Activated naive CD8-positive, alpha-beta T cell (primary cell): ENCODE data around the gene H3-3A.

ENCODE experiments used
- H3K27ac Mint-ChIP-seq: one replicate; pipeline ENCODE4 v1.8.0; 2021; ENCODE audit warnings: mixed read lengths
- H3K27me3 Mint-ChIP-seq: one replicate; pipeline ENCODE4 v1.8.0; 2021; ENCODE audit warnings: mixed read lengths
- H3K36me3 Mint-ChIP-seq: one replicate; pipeline ENCODE4 v1.8.0; 2021; ENCODE audit warnings: mixed read lengths
- H3K4me1 Mint-ChIP-seq: one replicate; pipeline ENCODE4 v1.8.0; 2021; ENCODE audit warnings: low read depth, mixed read lengths
- H3K4me3 Mint-ChIP-seq: one replicate; pipeline ENCODE4 v1.8.0; 2021; ENCODE audit warnings: mild to moderate bottlenecking, mixed read lengths
- H3K9me3 Mint-ChIP-seq: one replicate; pipeline ENCODE4 v1.8.0; 2021; ENCODE audit warnings: low read depth, mixed read lengths

H3-3A gene

DNA sequence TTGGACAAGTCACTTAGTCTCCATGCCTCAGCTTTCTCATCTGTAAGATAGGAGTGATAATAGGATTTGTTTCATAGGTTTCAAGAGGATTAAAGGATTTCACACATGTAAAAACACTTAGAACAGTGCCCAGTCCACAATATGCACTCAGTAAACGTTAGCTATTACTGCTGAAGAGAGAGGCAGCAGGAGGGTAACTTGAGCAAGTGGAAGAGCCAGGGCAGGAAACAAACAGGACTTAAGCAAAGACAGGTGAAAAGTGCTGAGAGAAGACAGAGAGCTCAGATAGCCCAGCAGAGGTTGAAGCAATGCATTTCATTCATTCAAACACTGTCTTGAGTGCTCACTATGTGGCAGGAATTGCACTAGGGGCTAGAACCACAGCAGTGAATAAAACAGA is 21.1 kb upstream of the H3-3A start:
- H3K27me3 Mint-ChIP-seq = no peaks in the 10 kb centered on the region
- no peaks in the 10 kb centered on the region for H3K4me1 Mint-ChIP-seq
- no peaks in the 10 kb centered on the region for H3K9me3 Mint-ChIP-seq
- no peak overlapping the region for H3K27ac Mint-ChIP-seq
- H3K36me3 Mint-ChIP-seq = peaks cover 9% of the 10 kb centered on the region
- H3K4me3 Mint-ChIP-seq = no peak overlapping the region

GRCh38 chr1:226044514-226045101 is 17.9 kb upstream of the H3-3A start:
- H3K4me1 Mint-ChIP-seq = no peaks in the 10 kb centered on the region
- H3K36me3 Mint-ChIP-seq = peaks cover 9% of the 10 kb centered on the region
- no peaks in the 10 kb centered on the region for H3K27me3 Mint-ChIP-seq
- H3K4me3 Mint-ChIP-seq = no peak overlapping the region
- no peak overlapping the region for H3K27ac Mint-ChIP-seq
- H3K9me3 Mint-ChIP-seq = no peaks in the 10 kb centered on the region

DNA sequence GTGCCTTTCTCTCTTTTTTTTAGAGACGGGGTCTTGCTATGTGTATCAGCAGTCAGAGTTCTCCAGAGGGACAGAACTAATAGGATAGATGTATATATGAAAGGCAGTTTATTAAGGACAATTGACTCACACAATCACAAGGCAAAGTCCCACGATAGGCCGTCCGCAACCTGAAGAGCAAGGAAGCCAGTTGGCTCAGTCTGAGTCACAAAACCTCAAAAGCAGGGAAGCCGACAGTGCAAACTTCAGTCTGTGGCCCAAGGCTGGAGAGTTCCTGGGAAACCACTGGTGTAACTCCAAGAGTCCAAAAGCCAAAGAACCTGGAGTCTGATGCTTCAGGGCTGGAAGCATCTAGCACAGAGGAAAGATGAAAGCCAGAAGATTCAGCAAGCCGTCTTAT is 16.3 kb upstream of the H3-3A start:
- Mint-ChIP-seq H3K4me1 (no peaks in the 10 kb centered on the region), H3K4me3 (no peak overlapping the region), H3K27me3 (no peaks in the 10 kb centered on the region), H3K27ac (no peak overlapping the region), H3K36me3 (peaks cover 9% of the 10 kb centered on the region), H3K9me3 (no peaks in the 10 kb centered on the region)

DNA sequence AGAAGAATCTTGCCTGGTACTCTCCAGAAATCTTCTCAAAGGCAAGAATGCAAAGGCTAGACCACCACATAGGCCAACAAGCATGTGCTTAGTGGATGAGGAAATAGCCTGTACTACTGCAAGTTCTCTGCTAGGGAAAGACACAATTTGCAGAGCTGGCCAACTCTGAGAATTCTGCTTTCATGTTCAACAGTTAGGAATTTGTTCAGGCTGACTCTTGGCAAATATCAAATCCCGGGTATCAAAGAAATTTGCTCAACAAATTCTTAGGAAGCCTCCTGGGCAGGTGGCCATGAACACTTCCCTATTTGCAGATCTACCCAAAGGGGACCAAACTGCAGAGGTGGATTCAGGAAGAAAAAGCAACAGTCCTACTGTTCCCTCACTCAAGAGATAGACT is 15.0 kb upstream of the H3-3A start:
- H3K27me3 Mint-ChIP-seq = no peaks in the 10 kb centered on the region
- no peak overlapping the region for H3K27ac Mint-ChIP-seq
- no peaks in the 10 kb centered on the region for H3K4me1 Mint-ChIP-seq

GRCh38 chr1:226048886-226049285 is 13.6 kb upstream of the H3-3A start:
- Mint-ChIP-seq H3K9me3 (no peaks in the 10 kb centered on the region), H3K4me1 (no peaks in the 10 kb centered on the region), H3K36me3 (peaks cover 7% of the 10 kb centered on the region), H3K27me3 (no peaks in the 10 kb centered on the region), H3K27ac (no peak overlapping the region), H3K4me3 (no peak overlapping the region)

More for the DNA sequence above, 15.0 kb upstream of the H3-3A start:
- H3K9me3 Mint-ChIP-seq = no peaks in the 10 kb centered on the region
- H3K36me3 Mint-ChIP-seq = peaks cover 7% of the 10 kb centered on the region
- H3K4me3 Mint-ChIP-seq = no peak overlapping the region

DNA sequence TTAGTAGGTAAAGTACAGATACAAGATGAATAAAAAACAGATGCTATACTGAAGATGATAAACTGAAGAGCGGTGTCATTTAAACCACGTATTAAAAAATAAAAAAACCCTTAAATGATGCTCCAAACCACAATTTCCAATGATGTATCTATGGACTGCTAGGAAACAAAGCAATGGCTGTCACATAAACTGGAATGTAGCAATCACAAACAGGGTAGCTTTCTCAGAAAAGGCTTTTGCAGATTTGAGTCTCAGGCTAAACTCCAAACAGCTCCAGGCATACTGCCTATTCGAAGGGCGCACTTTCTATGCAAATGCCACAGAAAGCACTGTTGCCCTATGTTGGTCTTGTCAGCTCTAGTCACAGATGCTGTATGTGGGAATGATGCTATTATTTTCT is 12.4 kb upstream of the H3-3A start:
- H3K9me3 Mint-ChIP-seq = no peaks in the 10 kb centered on the region
- no peaks in the 10 kb centered on the region for H3K27me3 Mint-ChIP-seq
- H3K36me3 Mint-ChIP-seq = peaks cover 2% of the 10 kb centered on the region
- H3K4me1 Mint-ChIP-seq = peaks cover 2% of the 10 kb centered on the region
- no peak overlapping the region for H3K4me3 Mint-ChIP-seq
- no peak overlapping the region for H3K27ac Mint-ChIP-seq

DNA sequence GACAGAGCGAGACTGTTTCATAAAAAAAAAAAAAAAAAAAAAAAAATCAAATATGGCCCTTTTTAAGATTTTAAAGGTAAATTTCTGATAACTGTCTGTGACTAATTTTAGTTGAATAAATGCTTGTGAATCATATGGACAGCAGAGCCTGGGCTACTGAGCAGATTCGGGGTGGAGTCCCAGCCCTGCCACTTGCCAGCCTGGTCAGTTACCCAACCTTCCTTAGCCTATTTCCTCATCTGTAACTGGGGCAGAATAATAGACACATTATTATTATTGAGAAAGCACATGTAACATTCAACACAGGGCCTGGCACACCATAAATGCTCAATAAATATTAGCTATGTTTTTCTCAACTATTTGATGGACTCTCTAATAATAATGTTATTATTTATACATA is 11.2 kb upstream of the H3-3A start:
- Mint-ChIP-seq H3K4me1 (peaks cover 2% of the 10 kb centered on the region), H3K27ac (no peak overlapping the region), H3K9me3 (no peaks in the 10 kb centered on the region), H3K27me3 (no peaks in the 10 kb centered on the region), H3K4me3 (no peak overlapping the region), H3K36me3 (no peaks in the 10 kb centered on the region)

DNA sequence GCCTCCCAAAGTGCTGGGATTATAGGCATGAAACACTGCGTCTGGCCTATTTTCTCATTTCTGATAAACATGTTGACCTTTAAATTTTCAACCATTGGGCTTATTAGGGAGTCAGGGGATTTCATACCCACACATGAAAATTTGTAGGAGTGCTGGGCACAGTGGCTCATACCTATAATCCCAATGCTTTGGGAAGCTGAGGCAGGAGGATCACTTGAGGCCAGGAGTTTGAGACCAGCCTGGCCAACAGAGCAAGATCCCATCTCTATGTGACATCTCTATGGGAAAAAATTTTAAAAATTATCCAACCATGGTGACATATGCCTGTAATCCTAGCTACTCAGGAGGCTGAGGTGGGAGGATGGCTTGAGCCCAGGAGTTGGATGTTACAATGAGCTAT is 10.5 kb upstream of the H3-3A start:
- Mint-ChIP-seq H3K27me3 (no peaks in the 10 kb centered on the region), H3K9me3 (no peaks in the 10 kb centered on the region), H3K36me3 (no peaks in the 10 kb centered on the region), H3K27ac (no peak overlapping the region), H3K4me3 (no peak overlapping the region), H3K4me1 (peaks cover 2% of the 10 kb centered on the region)

DNA sequence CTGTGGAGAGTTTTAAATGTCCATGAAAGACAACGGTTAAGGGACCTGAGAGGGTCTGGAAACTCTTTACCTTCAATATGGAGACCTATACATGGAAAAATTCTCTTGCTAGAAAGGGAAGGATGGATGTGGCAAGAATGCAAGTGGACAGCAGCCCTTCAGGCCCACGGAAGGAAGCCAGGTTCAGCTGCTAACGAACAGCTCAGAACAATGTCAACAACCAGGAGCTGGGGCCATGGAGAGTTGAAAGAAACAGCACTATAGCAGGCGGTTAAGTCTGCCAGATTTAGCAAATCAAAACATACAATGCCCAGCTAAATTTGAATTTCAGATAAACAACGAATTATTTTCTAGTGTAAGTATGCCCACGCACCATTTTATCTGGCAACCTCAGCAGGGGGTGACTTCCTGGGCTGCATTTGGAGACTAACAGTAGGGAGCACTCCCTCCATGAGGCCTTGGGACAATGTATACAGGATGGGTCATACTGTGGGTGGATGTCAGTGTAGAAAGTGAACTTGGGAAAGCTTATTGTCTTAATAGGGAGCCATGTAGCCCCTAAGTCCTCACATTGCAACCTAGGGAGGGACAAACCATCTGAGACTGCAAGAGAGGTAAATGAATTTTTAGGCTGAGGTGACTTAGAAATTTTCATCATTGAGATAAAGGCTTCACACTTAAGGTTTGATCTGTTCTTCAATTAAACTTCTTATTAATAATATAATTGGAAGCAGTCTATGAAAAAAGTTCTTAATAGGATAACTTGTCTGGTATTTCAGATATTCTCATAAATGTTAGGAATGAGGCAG is 7.8 kb upstream of the H3-3A start:
- no peaks in the 10 kb centered on the region for H3K27me3 Mint-ChIP-seq
- peaks cover 6% of the 10 kb centered on the region for H3K4me1 Mint-ChIP-seq
- H3K36me3 Mint-ChIP-seq = peaks cover 4% of the 10 kb centered on the region
- no peak overlapping the region for H3K27ac Mint-ChIP-seq
- H3K9me3 Mint-ChIP-seq = no peaks in the 10 kb centered on the region
- no peak overlapping the region for H3K4me3 Mint-ChIP-seq

GRCh38 chr1:226059709-226060108 is 2.8 kb upstream of the H3-3A start:
- no peaks in the 10 kb centered on the region for H3K27me3 Mint-ChIP-seq
- no peaks in the 10 kb centered on the region for H3K9me3 Mint-ChIP-seq
- H3K4me1 Mint-ChIP-seq = peaks cover 17% of the 10 kb centered on the region
- no peak overlapping the region for H3K27ac Mint-ChIP-seq
- no peak overlapping the region for H3K4me3 Mint-ChIP-seq
- peaks cover 4% of the 10 kb centered on the region for H3K36me3 Mint-ChIP-seq

DNA sequence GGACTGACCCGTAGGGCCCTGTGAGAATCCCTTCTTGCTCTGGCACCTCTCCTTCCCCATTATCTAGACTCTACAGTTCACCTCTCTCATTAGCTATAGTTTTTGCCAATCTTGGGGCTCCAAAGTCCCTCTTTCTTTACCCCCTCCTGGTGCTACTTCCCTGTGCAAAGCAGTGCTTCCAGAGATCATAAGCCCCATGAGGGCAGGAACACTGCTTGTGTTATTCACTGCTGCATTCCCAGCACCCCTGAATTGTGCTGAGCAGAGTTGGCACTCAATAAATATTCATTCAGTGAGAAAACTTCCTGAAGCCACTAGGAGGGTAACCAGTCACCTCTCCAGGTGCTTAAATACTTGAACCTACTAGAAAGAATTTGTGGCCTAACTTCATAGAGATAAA is 2.1 kb upstream of the H3-3A start:
- no peak overlapping the region for H3K27ac Mint-ChIP-seq

GRCh38 chr1:226061068-226061840 is 1.3 kb upstream of the H3-3A start:
- H3K27me3 Mint-ChIP-seq = no peaks in the 10 kb centered on the region
- peak overlapping the region; percentile 92 for H3K27ac Mint-ChIP-seq
- H3K4me3 Mint-ChIP-seq = peak overlapping the region; percentile 89
- H3K36me3 Mint-ChIP-seq = peaks cover 6% of the 10 kb centered on the region
- H3K9me3 Mint-ChIP-seq = no peaks in the 10 kb centered on the region
- peaks cover 30% of the 10 kb centered on the region for H3K4me1 Mint-ChIP-seq

More for the DNA sequence above, 2.1 kb upstream of the H3-3A start:
- Mint-ChIP-seq H3K9me3 (no peaks in the 10 kb centered on the region), H3K4me3 (peak overlapping the region; percentile 89), H3K36me3 (peaks cover 4% of the 10 kb centered on the region), H3K4me1 (peaks cover 22% of the 10 kb centered on the region), H3K27me3 (no peaks in the 10 kb centered on the region)

DNA sequence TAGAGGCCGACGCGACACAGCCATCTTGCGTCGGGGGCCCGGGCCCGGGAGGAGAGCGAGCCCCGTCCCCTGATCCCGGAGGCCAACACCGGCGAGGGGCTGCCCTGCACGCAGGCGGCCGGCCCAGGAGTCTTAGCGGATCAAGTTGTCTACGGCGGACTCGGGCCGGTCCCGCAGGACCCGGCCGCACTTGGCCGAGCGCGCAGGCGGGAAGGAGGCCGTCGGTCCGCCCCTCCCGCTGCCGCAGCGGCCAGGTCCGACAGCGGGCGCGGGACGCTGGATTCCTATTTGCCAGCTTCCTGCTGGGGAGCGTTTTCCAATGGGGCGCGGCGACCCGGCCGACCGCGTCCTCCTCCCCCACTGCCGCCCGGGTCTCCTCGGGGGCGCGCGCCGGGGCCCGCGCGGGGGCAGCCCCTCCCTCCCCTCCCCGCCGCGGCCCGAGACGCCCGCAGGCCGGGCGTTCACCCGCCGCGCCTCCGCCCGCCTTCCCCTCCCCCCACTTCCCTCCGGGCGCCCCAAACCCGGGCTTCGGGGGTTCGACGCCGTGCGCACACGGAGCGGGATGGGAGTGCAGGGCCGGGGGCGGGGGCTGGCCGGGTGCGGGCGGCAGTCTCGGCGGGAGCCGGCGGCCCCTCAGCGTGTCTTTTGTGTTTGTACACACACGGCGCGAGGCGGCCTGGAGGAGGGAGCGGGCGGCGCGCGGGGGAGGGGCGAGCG is 517 bp upstream of the H3-3A start:
- H3K27ac Mint-ChIP-seq = peak overlapping the region; percentile 92
- peaks cover 37% of the 10 kb centered on the region for H3K4me1 Mint-ChIP-seq
- peaks cover 6% of the 10 kb centered on the region for H3K36me3 Mint-ChIP-seq
- H3K9me3 Mint-ChIP-seq = no peaks in the 10 kb centered on the region
- H3K27me3 Mint-ChIP-seq = no peaks in the 10 kb centered on the region
- H3K4me3 Mint-ChIP-seq = peak overlapping the region; percentile 89

DNA sequence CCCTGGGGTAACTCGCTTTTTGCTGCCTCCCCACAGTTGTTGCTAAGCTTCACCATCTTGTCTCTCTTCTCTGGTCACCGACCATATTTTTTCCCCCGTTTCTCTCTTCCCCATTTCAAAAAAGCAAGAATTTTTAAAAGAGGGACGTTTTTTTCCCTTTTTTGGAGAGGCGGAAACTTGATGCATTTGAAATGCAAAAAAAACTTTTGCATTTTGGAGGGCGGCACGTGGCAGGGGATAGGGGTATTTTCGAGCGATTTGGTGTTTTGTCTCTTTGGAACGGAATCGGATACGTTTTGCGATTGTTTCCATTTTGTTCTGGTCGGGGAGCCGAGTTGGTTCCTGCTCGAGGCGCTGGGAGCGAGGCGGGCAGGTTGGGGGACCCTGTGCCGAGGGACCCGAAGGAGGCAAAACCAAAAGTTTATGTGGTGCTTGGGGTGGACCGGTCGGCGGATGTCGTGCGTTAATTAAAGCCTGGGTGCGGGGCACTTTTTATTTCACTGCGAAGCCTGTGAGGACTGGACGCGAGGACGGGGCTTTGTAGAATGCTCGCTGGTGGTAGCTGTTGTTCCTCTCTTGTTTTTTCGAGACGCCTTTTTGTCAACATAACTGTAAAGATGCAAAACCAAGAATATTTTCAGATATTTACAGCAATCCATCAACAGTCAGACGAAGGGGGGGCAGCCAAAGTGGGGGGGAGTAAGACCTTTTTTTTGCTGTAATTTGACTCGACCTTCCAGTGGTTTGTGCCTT is 884 bp downstream of the H3-3A start:
- Mint-ChIP-seq H3K36me3 (peaks cover 8% of the 10 kb centered on the region), H3K4me3 (peak overlapping the region; percentile 100), H3K4me1 (peaks cover 51% of the 10 kb centered on the region), H3K27ac (peak overlapping the region; percentile 100), H3K9me3 (no peaks in the 10 kb centered on the region), H3K27me3 (no peaks in the 10 kb centered on the region)
